GM18511 (cell line): ENCODE measurements around the gene CHMP2A.

Source experiments
- ATAC-seq: cut with Tn5 transposase; IDR thresholded peaks from one replicate; pipeline ENCODE4 v1.9.1; 2021; ENCODE audit warnings: mild to moderate bottlenecking, moderate library complexity; ENCODE audit not compliant: unreplicated experiment

The CHMP2A gene

GRCh38 chr19:58570770-58571574, 16.1 kb upstream of the CHMP2A start:
- ATAC-seq, result no peak

- no peak for ATAC-seq
These were observed 15.2 kb upstream of the CHMP2A start for GRCh38 chr19:58569943-58570670.

- no peak for ATAC-seq
These were observed 14.5 kb upstream of the CHMP2A start for GRCh38 chr19:58569191-58569942.

- no peak for ATAC-seq
These were observed 13.7 kb upstream of the CHMP2A start for GRCh38 chr19:58568453-58569130.

- ATAC-seq, result no peak
These were observed 12.1 kb upstream of the CHMP2A start for GRCh38 chr19:58566989-58567388.

GRCh38 chr19:58563823-58564222, 8.9 kb upstream of the CHMP2A start:
- ATAC-seq, result no peak

- no peak for ATAC-seq
These were observed 8.2 kb upstream of the CHMP2A start for GRCh38 chr19:58563034-58563573.

- no peak for ATAC-seq
These were observed 7.5 kb upstream of the CHMP2A start for GRCh38 chr19:58562122-58563033.

GRCh38 chr19:58561373-58562121, 6.6 kb upstream of the CHMP2A start:
- ATAC-seq, result no peak

- ATAC-seq, result no peak
These were observed 6.0 kb upstream of the CHMP2A start for GRCh38 chr19:58560921-58561320.

GRCh38 chr19:58560007-58560887, 5.3 kb upstream of the CHMP2A start:
- ATAC-seq, result no peak

- peak; percentile 28 for ATAC-seq
These were observed 4.5 kb upstream of the CHMP2A start for GRCh38 chr19:58559275-58560006.

GRCh38 chr19:58558623-58559274, 3.8 kb upstream of the CHMP2A start:
- ATAC-seq, result peak; percentile 54

- peak; percentile 1 for ATAC-seq
These were observed 3.2 kb upstream of the CHMP2A start, which contains the start of gene UBE2M for GRCh38 chr19:58558066-58558622. UBE2M (minus strand) TSS chr19:58558611; CDS start chr19:58558381, 230 bp downstream.

- no peak for ATAC-seq
These were observed 2.5 kb upstream of the CHMP2A start for GRCh38 chr19:58557221-58558065.
